MM.1S (cell line): Measurements from ENCODE around the gene USB1.

Experiments used
- CTCF ChIP-seq: fragments of 300-600 bp; sonication (generic); IDR thresholded peaks from 2 replicates; pipeline ENCODE4 v1.5.1; 2016; ENCODE audit warnings: antibody characterized with exemption, low read length, mixed read lengths
- EZH2 ChIP-seq: fragments of 300-600 bp; sonication (generic); optimal IDR thresholded peaks from 2 replicates; pipeline ENCODE3; 2017; ENCODE audit warnings: low read depth, mild to moderate bottlenecking, antibody characterized with exemption, low read length, mixed read lengths
- EZH2phosphoT487 ChIP-seq: fragments of 300-600 bp; sonication (generic); IDR thresholded peaks from 2 replicates; pipeline ENCODE4 v1.6.1; 2018; ENCODE audit warnings: antibody characterized with exemption, low read length

DNA sequence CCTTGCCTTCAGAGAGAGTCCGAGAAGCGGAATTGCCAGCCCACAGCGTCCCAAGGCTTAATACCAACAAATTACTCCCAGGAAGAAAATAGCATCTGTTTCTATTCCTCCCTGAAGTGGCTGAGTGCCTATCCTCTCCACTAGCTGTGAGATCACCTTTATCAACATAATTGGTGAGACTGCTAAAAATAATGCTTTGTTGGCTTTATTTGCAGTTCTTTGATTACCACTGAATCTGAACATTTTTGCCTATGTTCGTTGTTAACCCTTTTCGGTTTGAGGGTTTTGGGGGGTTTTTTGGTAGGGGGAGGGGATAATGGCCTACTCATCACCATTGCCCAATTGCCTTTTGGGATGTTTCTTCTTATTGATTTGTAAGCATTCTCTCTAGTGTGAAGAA is 55.4 kb downstream of the USB1 start:
- no peak for TF ChIP-seq CTCF
- no peak for TF ChIP-seq EZH2
- TF ChIP-seq EZH2phosphoT487, result no peak
